Stromal cell of bone marrow (primary cell): ENCODE results near the gene OLIG2.

Experiments
- DNase-seq: peaks from one replicate; pipeline ENCODE4 v3.0.0-alpha.2; 2012; ENCODE audit warnings: low read depth

OLIG2 gene

GRCh38 chr21:33025489-33026442 lies at the start of gene OLIG2:
Gene OLIG2, plus strand, starts transcription at chr21:33025935. Its CDS starts 928 bp downstream, at chr21:33026863.
- no peak for DNase-seq

- no peak for DNase-seq
These were observed 48.9 kb upstream of the OLIG2 start for GRCh38 chr21:32976791-32977190.

GRCh38 chr21:32977216-32977615 lies 48.5 kb upstream of the OLIG2 start:
- no peak for DNase-seq

GRCh38 chr21:32978331-32979270 lies 47.1 kb upstream of the OLIG2 start:
- no peak for DNase-seq

- DNase-seq = no peak
These were observed 46.0 kb upstream of the OLIG2 start for GRCh38 chr21:32979598-32980268.

- DNase-seq = no peak
These were observed 44.6 kb upstream of the OLIG2 start for GRCh38 chr21:32981096-32981495.

GRCh38 chr21:32990666-32991065 lies 35.1 kb upstream of the OLIG2 start:
- DNase-seq = no peak

- no peak for DNase-seq
These were observed 34.4 kb upstream of the OLIG2 start for GRCh38 chr21:32991361-32991760.

GRCh38 chr21:32993894-32994293 lies 31.8 kb upstream of the OLIG2 start:
- no peak for DNase-seq

GRCh38 chr21:32994305-32994704 lies 31.4 kb upstream of the OLIG2 start:
- peak; percentile 7 for DNase-seq

- DNase-seq = no peak
These were observed 18.0 kb upstream of the OLIG2 start for GRCh38 chr21:33007747-33008146.

GRCh38 chr21:33008333-33009051 lies 17.2 kb upstream of the OLIG2 start:
- DNase-seq = no peak

GRCh38 chr21:33010931-33011330 lies 14.8 kb upstream of the OLIG2 start:
- no peak for DNase-seq

GRCh38 chr21:33011462-33011861 lies 14.3 kb upstream of the OLIG2 start:
- peak; percentile 55 for DNase-seq

- DNase-seq = no peak
These were observed 12.1 kb upstream of the OLIG2 start for GRCh38 chr21:33013626-33014025.

GRCh38 chr21:33014331-33014730 lies 11.4 kb upstream of the OLIG2 start:
- DNase-seq = no peak

- no peak for DNase-seq
These were observed 10.6 kb upstream of the OLIG2 start for GRCh38 chr21:33015096-33015495.

GRCh38 chr21:33015756-33016155 lies 10.0 kb upstream of the OLIG2 start:
- DNase-seq = no peak

GRCh38 chr21:33018707-33019465 lies 6.8 kb upstream of the OLIG2 start:
- DNase-seq = no peak

GRCh38 chr21:33019516-33019884 lies 6.2 kb upstream of the OLIG2 start:
- DNase-seq = no peak
